Loucy (cell line): ENCODE data around the gene CISTR.

Experiments
- CTCF ChIP-seq: fragments of 200-600 bp; sonication (generic); conservative IDR thresholded peaks from 2 replicates; pipeline ENCODE4 v1.5.1; 2014; ENCODE audit warnings: mild to moderate bottlenecking, antibody characterized with exemption, low read length
- EZH2phosphoT487 ChIP-seq: fragments of 200-600 bp; IDR thresholded peaks from 2 replicates; pipeline ENCODE4 v1.6.1; 2018; ENCODE audit warnings: antibody characterized with exemption, mild to moderate bottlenecking, moderate library complexity, borderline replicate concordance

GRCh38 chr12:53746592-53747092, 5.1 kb downstream of the CISTR start:
- TF ChIP-seq CTCF: peak; percentile 100
- no peak for TF ChIP-seq EZH2phosphoT487
